HEK293 (cell line): Measurements from ENCODE around the gene UBE2M.
"Not testable (repeated sequence)": the region's sequence is repeated elsewhere in the genome, so short reads cannot be mapped to it uniquely, and the experiment has no call there.

Source experiments
- CTCF ChIA-PET: fragments of 350-600 bp; formaldehyde crosslinking; extraction: SDS; loops from one replicate; lab custom pipeline; 2021; ENCODE audit warnings: antibody characterized with exemption; lab: Yijun Ruan, JAX
- POLR2A ChIA-PET: fragments of 300-600 bp; formaldehyde crosslinking; extraction: SDS; loops from one replicate; lab custom pipeline; 2020; ENCODE audit warnings: antibody characterized with exemption, inconsistent platforms; lab: Yijun Ruan, JAX
- H3K27ac ChIP-seq: fragments of 200-500 bp; sonication (Bioruptor generic); 2 replicates; pipeline ENCODE4 v1.5.1; 2014; ENCODE audit warnings: low read depth, low read length, control low read depth, inconsistent platforms; ENCODE audit errors: extremely low read depth
- H3K36me3 ChIP-seq, 2 experiments: fragments of 200-500 bp in 1 of 2; sonication (Bioruptor generic) in 1 of 2; 1 replicate in 1 of 2; 2 replicates in 1 of 2; pipeline ENCODE4 v1.5.1; 2014 to 2017; ENCODE audit warnings: inconsistent platforms in 2 of 2, low read length in 2 of 2; ENCODE audit not compliant: control insufficient read depth in 2 of 2, insufficient read depth in 1 of 2
- H3K4me1 ChIP-seq: fragments of 200-500 bp; sonication (Bioruptor generic); 2 replicates; pipeline ENCODE4 v1.5.1; 2014; ENCODE audit warnings: mild to moderate bottlenecking, low read length, inconsistent platforms; ENCODE audit not compliant: control insufficient read depth, insufficient read depth
- H3K4me3 ChIP-seq: 2 replicates; pipeline ENCODE4 v1.5.1; 2011; ENCODE audit warnings: low read depth, mild to moderate bottlenecking, control low read depth, low read length, moderate library complexity
- H3K9me3 ChIP-seq: fragments of 200-500 bp; sonication (Bioruptor generic); 2 replicates; pipeline ENCODE4 v1.5.1; 2014; ENCODE audit warnings: low read depth, low read length, inconsistent platforms; ENCODE audit not compliant: control insufficient read depth, insufficient read depth
- CTCF ChIP-seq: fragments of 450-650 bp; formaldehyde crosslinking; IDR thresholded peaks from 2 replicates; pipeline ENCODE4 v1.5.1; 2016; ENCODE audit warnings: missing biosample characterization, missing genetic modification characterization
- GFI1B ChIP-seq: fragments of 450-650 bp; formaldehyde crosslinking; IDR thresholded peaks from 2 replicates; pipeline ENCODE4 v1.5.1; 2016; ENCODE audit warnings: missing biosample characterization, missing genetic modification characterization
- HOXD13 ChIP-seq: sonication (generic); formaldehyde crosslinking; IDR thresholded peaks from 2 replicates; pipeline ENCODE4 v1.8.0; 2022; ENCODE audit warnings: missing genetic modification reagents, borderline replicate concordance
- KLF16 ChIP-seq: fragments of 450-650 bp; formaldehyde crosslinking; IDR thresholded peaks from 2 replicates; pipeline ENCODE4 v1.5.1; 2017; ENCODE audit warnings: missing biosample characterization, missing genetic modification characterization
- MYNN ChIP-seq: fragments of 450-650 bp; formaldehyde crosslinking; IDR thresholded peaks from 2 replicates; pipeline ENCODE4 v1.5.1; 2016; ENCODE audit warnings: missing biosample characterization, missing genetic modification characterization, borderline replicate concordance
- PBX3 ChIP-seq: sonication (generic); formaldehyde crosslinking; IDR thresholded peaks from 2 replicates; pipeline ENCODE4 v1.8.1; 2022; ENCODE audit warnings: mild to moderate bottlenecking, moderate library complexity, missing genetic modification reagents
- TCF7L2 ChIP-seq: IDR thresholded peaks from 2 replicates; pipeline ENCODE4 v1.6.1; 2011; ENCODE audit warnings: low read depth, mild to moderate bottlenecking, inconsistent platforms, low read length, moderate library complexity, borderline replicate concordance
- ZBTB1 ChIP-seq: fragments of 450-650 bp; formaldehyde crosslinking; IDR thresholded peaks from 2 replicates; pipeline ENCODE4 v1.5.1; 2016; ENCODE audit warnings: missing biosample characterization, missing genetic modification characterization
- ZFP69B ChIP-seq: fragments of 450-650 bp; formaldehyde crosslinking; IDR thresholded peaks from 2 replicates; pipeline ENCODE4 v1.5.1; 2016; ENCODE audit warnings: missing biosample characterization, missing genetic modification characterization
- ZNF121 ChIP-seq: fragments of 450-650 bp; formaldehyde crosslinking; IDR thresholded peaks from 2 replicates; pipeline ENCODE4 v1.5.1; 2016; ENCODE audit warnings: missing biosample characterization, missing genetic modification characterization
- ZNF155 ChIP-seq: fragments of 450-650 bp; formaldehyde crosslinking; IDR thresholded peaks from 2 replicates; pipeline ENCODE4 v1.5.1; 2016; ENCODE audit warnings: missing biosample characterization, missing genetic modification characterization
- ZNF2 ChIP-seq: fragments of 450-650 bp; formaldehyde crosslinking; IDR thresholded peaks from 2 replicates; pipeline ENCODE4 v1.5.1; 2016; ENCODE audit warnings: missing biosample characterization, missing genetic modification characterization
- ZNF24 ChIP-seq: fragments of 450-650 bp; formaldehyde crosslinking; IDR thresholded peaks from 2 replicates; pipeline ENCODE4 v1.5.1; 2016; ENCODE audit warnings: missing biosample characterization, missing genetic modification characterization
- ZNF248 ChIP-seq: fragments of 450-650 bp; formaldehyde crosslinking; IDR thresholded peaks from 2 replicates; pipeline ENCODE4 v1.5.1; 2017; ENCODE audit warnings: missing biosample characterization, missing genetic modification characterization
- ZNF324 ChIP-seq: fragments of 450-650 bp; formaldehyde crosslinking; IDR thresholded peaks from 2 replicates; pipeline ENCODE4 v1.5.1; 2016; ENCODE audit warnings: missing biosample characterization, missing genetic modification characterization
- ZNF544 ChIP-seq: fragments of 450-650 bp; formaldehyde crosslinking; IDR thresholded peaks from 2 replicates; pipeline ENCODE4 v1.5.0; 2017; ENCODE audit warnings: missing biosample characterization, missing genetic modification characterization
- TF ChIP-seq, protein P1 (sequence below): fragments of 450-650 bp; IDR thresholded peaks from 2 replicates; pipeline ENCODE4 v1.5.1; 2018; ENCODE audit warnings: missing biosample characterization, missing genetic modification characterization

Gene UBE2M

GRCh38 chr19:58578012-58578925, 19.9 kb upstream of the UBE2M start:
- no peak overlapping the region for H3K27ac ChIP-seq
- POLR2A ChIA-PET = interaction anchor here (1.0 to 1.5 kb wide), 4 partner anchors 24 to 215 kb away, joined by 3 to 7 read pairs (median 4); partner anchors contain the start of genes CHMP2A, TRIM28, ZBTB45 and ZNF497
- TF ChIP-seq HOXD13 (CRISPR knock-in tag) = peak; percentile 61; the same call in 1 of the 2 replicates
- TF ChIP-seq ZNF324 (tag by site-specific recombination) = no peak

DNA sequence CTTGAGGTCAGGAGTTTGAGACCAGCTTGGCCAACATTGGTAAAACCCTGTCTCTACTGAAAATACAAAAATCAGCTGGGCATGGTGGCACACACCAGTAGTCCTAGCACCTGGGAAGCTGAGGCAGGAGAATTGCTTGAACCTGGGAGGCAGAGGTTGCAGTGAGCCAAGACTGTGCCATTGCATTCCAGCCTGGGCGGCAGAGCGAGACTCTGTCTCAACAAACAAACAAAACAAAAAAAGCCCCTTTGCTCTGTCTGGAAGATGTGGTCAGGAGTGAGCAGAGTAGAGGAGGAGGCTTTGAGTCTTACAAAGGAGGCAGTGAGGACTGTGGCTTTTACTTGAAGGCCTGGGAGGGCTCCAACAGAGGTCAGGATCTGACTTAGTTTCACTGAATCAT, 19.2 kb upstream of the UBE2M start:
- CTCF ChIA-PET = interaction anchor here (0.6 kb wide), 1 partner anchor 12 kb away, joined by 5 read pairs; no protein-coding TSS in a partner anchor
- POLR2A ChIA-PET = interaction anchor here (1.0 to 2.8 kb wide), 3 partner anchors 34 to 215 kb away, joined by 3 to 22 read pairs (median 3); partner anchors contain the start of genes TRIM28 and ZNF497
- H3K27ac ChIP-seq = not testable (repeated sequence)

More at GRCh38 chr19:58578012-58578925, 19.9 kb upstream of the UBE2M start:
- Histone ChIP-seq H3K36me3 (peaks cover 0 to 23% of the 10 kb centered on the region in 2 experiments; a peak in 2 of 3 replicates), H3K4me3 (no peak overlapping the region), H3K9me3 (no peaks in the 10 kb centered on the region), H3K4me1 (peaks cover 8% of the 10 kb centered on the region)
- CTCF ChIA-PET = no interaction called here

DNA sequence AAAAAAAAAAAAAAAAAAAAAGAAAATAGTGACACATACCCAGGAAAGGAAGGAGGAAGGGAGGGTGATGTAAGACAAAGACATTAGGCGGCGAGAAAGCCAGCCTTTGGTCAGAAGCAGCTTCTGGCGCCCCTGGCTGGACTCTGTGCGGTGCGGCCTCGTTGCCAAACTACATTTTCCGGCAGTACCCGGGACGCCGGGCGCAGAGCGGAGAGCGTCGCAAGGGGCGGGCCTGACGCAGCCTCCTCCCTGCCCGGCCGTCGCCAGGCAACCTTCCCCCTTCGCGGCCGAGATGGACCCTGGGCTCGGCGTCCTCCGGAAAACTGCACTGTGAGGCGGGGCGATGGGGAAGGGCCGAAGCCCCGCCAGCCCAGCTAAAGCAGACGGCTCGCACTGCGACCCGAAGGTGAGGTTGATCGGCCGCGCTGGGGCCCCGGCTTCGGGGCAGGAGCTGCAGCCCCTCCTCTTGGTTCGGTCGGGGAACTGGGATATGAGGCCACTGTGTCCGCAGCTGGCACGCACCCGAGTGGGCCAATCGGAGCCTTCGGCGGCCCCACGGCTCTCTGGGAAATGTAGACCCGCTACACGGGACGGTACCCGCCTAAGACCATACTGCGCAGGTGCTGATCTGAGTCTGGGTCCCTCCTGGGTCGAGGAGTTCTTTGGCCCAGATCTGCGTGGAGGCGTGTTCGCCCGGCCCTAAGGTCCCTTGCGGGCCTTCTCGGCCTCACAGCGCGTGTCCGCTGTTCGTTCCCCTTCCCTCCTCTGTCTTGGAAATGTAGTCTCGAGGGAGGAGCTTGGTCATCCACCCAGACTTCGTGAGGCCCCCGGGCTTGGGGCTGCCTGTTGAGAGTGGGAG, 17.0 kb upstream of the UBE2M start:
- POLR2A ChIA-PET = interaction anchor here (0.6 to 2.8 kb wide), 14 partner anchors 10 to 1340 kb away, joined by 3 to 26 read pairs (median 6); partner anchors contain the start of genes CHMP2A, TRIM28, UBE2M and ZBTB45
- Histone ChIP-seq H3K4me1 (peaks cover 8% of the 10 kb centered on the region), H3K36me3 (peaks cover 0 to 17% of the 10 kb centered on the region in 2 experiments; a peak in 2 of 3 replicates), H3K9me3 (no peaks in the 10 kb centered on the region), H3K4me3 (peak overlapping the region; percentile 81), H3K27ac (peak overlapping the region; percentile 75)
- CTCF ChIA-PET = interaction anchor here (0.5 to 1.1 kb wide), 5 partner anchors 11 to 794 kb away, joined by 3 to 4 read pairs (median 3); partner anchors contain the start of gene CHMP2A
- TF ChIP-seq KLF16 (tag by site-specific recombination) (peak; percentile 52), ZNF24 (tag by site-specific recombination) (peak; percentile 14; the same call in 1 of the 2 replicates), ZNF155 (tag by site-specific recombination) (no peak), ZNF544 (tag by site-specific recombination) (no peak), GFI1B (tag by site-specific recombination) (no peak), ZNF2 (peak; percentile 4; the same call in 1 of the 2 replicates), CTCF (tag by site-specific recombination) (peak; percentile 67), ZNF121 (0 out of 2 replicates have a peak, but pooled peaks have one; percentile 37), ZBTB1 (no peak), ZNF248 (tag by site-specific recombination) (no peak), ZFP69B (tag by site-specific recombination) (peak; percentile 20), TCF7L2 (no peak), MYNN (tag by site-specific recombination) (peak; percentile 37; the same call in 1 of the 2 replicates), PBX3 (CRISPR knock-in tag) (no peak; the same call in none of the 2 replicates)
- TF ChIP-seq, protein P1, sequence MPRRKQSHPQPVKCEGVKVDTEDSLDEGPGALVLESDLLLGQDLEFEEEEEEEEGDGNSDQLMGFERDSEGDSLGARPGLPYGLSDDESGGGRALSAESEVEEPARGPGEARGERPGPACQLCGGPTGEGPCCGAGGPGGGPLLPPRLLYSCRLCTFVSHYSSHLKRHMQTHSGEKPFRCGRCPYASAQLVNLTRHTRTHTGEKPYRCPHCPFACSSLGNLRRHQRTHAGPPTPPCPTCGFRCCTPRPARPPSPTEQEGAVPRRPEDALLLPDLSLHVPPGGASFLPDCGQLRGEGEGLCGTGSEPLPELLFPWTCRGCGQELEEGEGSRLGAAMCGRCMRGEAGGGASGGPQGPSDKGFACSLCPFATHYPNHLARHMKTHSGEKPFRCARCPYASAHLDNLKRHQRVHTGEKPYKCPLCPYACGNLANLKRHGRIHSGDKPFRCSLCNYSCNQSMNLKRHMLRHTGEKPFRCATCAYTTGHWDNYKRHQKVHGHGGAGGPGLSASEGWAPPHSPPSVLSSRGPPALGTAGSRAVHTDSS (tag by site-specific recombination) = no peak

More for the DNA sequence above, 19.2 kb upstream of the UBE2M start:
- peaks cover 0 to 16% of the 10 kb centered on the region in 2 experiments; a peak in 2 of 3 replicates for H3K36me3 ChIP-seq
- H3K4me1 ChIP-seq, H3K4me3 ChIP-seq, H3K9me3 ChIP-seq: not testable (repeated sequence)
